B cell (primary cell): Measurements from ENCODE around the gene C2orf42.

Experiments used
- CTCF ChIP-seq: fragments of 200-600 bp; IDR thresholded peaks from one replicate; pipeline ENCODE4 v1.8.0; 2022; ENCODE audit warnings: antibody characterized with exemption, mild to moderate bottlenecking
- EZH2 ChIP-seq: IDR thresholded peaks from 2 replicates; pipeline ENCODE4 v1.6.1; 2012; ENCODE audit warnings: borderline replicate concordance, low read depth, mild to moderate bottlenecking, moderate library complexity, low read length; ENCODE audit not compliant: insufficient read depth, poor library complexity, severe bottlenecking

- TF ChIP-seq CTCF (no peak), EZH2 (no peak)
These were observed 11.0 kb upstream of the C2orf42 start for GRCh38 chr2:70201831-70202230.
